ENCODE results near the gene FAM184A.

Gene FAM184A

DNA sequence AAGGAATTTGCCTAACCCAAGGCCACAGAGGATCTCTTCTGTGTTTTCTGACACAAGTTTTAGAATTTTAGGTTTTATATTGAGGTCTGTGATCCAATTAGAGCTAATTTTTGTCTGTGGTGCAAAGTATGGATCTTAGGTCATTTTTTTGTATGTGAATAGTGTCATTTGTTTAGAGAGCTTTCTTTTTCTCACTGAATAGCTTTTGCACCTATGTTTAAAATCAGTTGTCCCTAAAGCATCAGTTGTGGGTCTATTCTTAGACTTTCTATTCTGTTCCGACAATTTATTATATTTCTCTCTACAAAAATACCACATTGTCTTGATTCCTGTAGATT is 143.2 kb downstream of the FAM184A start:
- DNase-seq (ENCODE audit: low read depth) = no peak
- TF ChIP-seq, protein P1, sequence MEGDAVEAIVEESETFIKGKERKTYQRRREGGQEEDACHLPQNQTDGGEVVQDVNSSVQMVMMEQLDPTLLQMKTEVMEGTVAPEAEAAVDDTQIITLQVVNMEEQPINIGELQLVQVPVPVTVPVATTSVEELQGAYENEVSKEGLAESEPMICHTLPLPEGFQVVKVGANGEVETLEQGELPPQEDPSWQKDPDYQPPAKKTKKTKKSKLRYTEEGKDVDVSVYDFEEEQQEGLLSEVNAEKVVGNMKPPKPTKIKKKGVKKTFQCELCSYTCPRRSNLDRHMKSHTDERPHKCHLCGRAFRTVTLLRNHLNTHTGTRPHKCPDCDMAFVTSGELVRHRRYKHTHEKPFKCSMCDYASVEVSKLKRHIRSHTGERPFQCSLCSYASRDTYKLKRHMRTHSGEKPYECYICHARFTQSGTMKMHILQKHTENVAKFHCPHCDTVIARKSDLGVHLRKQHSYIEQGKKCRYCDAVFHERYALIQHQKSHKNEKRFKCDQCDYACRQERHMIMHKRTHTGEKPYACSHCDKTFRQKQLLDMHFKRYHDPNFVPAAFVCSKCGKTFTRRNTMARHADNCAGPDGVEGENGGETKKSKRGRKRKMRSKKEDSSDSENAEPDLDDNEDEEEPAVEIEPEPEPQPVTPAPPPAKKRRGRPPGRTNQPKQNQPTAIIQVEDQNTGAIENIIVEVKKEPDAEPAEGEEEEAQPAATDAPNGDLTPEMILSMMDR (IDR thresholded peaks at IDR 0.05; ENCODE audit: control insufficient read depth, extremely low read depth, insufficient read depth) = no peak
- peak overlapping the region; percentile 89 for H3K4me3 ChIP-seq (ENCODE audit: low read depth, low read length)

DNA sequence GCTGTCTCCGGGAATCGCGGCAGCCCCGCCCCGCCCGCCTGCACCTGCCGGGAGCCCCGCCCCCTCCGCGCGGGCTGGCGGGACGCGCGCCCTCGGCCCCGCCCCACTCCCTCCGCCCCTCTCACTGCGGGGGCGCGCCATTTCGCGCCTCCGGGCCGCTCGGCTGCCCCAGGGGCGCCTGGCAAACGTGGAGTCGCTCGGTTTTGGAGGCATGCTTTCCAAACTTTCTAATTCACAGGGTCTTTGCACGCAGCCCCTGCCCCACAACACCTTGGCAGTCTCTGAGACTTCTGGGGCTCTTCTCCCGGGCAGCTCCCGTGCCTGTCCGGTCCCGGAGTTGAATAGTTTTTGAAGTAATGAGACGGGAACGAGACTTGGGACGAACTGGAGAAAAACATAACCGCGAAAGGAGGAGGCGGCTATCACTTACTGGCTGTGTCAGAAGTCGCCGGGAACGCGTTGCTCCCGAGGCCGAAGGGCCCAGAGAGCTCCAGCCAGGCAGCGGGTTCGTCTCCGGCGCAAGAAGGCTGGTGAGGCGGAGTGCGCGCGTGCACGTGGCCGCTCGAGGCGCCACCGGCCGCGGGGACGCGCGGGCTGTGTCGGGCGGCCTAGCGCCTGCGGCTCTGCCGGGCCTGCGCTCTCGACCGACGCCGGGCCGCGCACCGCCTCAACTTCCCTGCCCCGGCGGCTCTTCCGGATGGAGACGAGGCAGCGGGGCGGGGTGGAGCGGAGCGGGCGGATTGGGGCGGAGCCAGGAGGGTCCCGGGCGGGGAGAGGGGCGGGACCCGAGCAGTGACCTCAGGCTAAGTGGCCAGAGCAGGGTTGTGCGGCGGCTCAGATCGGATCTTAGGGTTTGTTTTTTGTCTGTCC is 143.8 kb downstream of the FAM184A start, which contains the start of gene MCM9:
Gene MCM9, minus strand, starts transcription at position 699 of the 870 bp plus-strand sequence. CDS start 3,436 bp downstream, outside the sequence.
- DNase-seq (ENCODE audit: low read depth) = peak; percentile 59
- H3K4me3 ChIP-seq (ENCODE audit: low read depth, low read length) = peak within 1 kb of the TSS; percentile 89
- TF ChIP-seq, protein P1 (IDR thresholded peaks at IDR 0.05; ENCODE audit: control insufficient read depth, extremely low read depth, insufficient read depth) = no peak

GRCh38 chr6:118933855-118934460 is 144.5 kb downstream of the FAM184A start:
- peak overlapping the region; percentile 89 for H3K4me3 ChIP-seq (ENCODE audit: low read depth, low read length)

DNA sequence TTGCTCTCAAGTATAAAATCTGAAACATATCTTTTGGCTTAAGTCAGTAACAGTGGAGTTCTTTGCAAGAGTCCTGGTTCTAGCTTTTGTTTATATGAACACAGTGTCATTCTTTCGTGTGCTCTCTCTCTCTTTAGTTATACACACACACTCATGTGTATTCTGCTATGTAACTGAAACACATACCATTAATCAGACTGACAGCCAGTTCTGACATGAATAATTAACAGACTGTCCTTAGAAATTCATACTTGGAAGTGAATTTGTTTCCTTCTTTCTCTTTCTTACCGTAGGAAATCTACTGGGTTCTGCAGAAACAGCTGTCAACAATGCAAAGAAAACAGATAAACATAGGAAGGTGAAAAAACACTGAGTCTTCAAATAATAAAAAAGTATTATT is 146.0 kb downstream of the FAM184A start:
- TF ChIP-seq, protein P1 (IDR thresholded peaks at IDR 0.05; ENCODE audit: control insufficient read depth, extremely low read depth, insufficient read depth) = no peak
- no peak for DNase-seq (ENCODE audit: low read depth)
- no peak overlapping the region for H3K4me3 ChIP-seq (ENCODE audit: low read depth, low read length)

More at GRCh38 chr6:118933855-118934460, 144.5 kb downstream of the FAM184A start:
- TF ChIP-seq, protein P1 (IDR thresholded peaks at IDR 0.05; ENCODE audit: control insufficient read depth, extremely low read depth, insufficient read depth) = no peak
- DNase-seq (ENCODE audit: low read depth) = no peak

DNA sequence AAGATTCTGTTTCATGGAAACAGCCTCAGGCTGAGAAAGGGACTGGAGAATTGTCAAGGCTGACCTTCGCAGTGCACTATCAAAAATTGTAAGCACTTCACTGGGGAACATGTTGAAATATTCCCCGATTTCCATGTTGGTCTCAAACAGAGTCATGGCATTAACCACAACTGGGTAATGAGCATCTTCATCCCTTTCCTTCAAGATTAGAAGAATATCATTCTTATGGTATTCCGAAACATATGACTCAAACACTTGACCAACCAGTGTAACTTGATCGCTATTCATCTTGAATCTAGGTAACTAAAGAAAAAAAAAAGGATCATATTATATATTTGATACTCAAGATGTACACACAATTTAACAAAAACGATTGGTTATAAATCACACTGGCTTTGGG is 147.0 kb downstream of the FAM184A start:
- H3K4me3 ChIP-seq (ENCODE audit: low read depth, low read length) = no peak overlapping the region
- no peak for DNase-seq (ENCODE audit: low read depth)
- TF ChIP-seq, protein P1 (IDR thresholded peaks at IDR 0.05; ENCODE audit: control insufficient read depth, extremely low read depth, insufficient read depth) = no peak

- no peak for DNase-seq (ENCODE audit: low read depth)
- TF ChIP-seq, protein P1 (IDR thresholded peaks at IDR 0.05; ENCODE audit: control insufficient read depth, extremely low read depth, insufficient read depth) = no peak
- no peak overlapping the region for H3K4me3 ChIP-seq (ENCODE audit: low read depth, low read length)
Observed at GRCh38 chr6:118930680-118931079, 147.8 kb downstream of the FAM184A start.
